SU-DHL-6 (cell line): Measurements from ENCODE around the gene TCF12.

Source experiments
- H2AFZ ChIP-seq: fragments of 200-600 bp; sonication (generic); 2 replicates; pipeline ENCODE4 v1.6.1; 2014; ENCODE audit warnings: low read depth, mild to moderate bottlenecking, moderate library complexity, mixed read lengths, antibody characterized with exemption, low read length; ENCODE audit not compliant: severe bottlenecking
- H3F3A ChIP-seq: fragments of 200-600 bp; shearing (Covaris generic); 2 replicates; pipeline ENCODE4 v1.6.0; 2016; ENCODE audit warnings: antibody characterized with exemption, mild to moderate bottlenecking; ENCODE audit not compliant: insufficient read depth
- H3K27ac ChIP-seq: fragments of 200-600 bp; sonication (generic); 2 replicates; pipeline ENCODE4 v1.5.1; 2016; ENCODE audit warnings: low read depth, mild to moderate bottlenecking, low read length, moderate library complexity, mixed read lengths
- H3K27me3 ChIP-seq: fragments of 200-600 bp; sonication (generic), shearing (Covaris generic); 2 replicates; pipeline ENCODE4 v1.6.0; 2014; ENCODE audit warnings: mild to moderate bottlenecking, low read length
- H3K36me3 ChIP-seq: fragments of 200-600 bp; sonication (generic); 2 replicates; pipeline ENCODE4 v1.6.1; 2014; ENCODE audit warnings: mild to moderate bottlenecking, low read length, mixed read lengths
- H3K4me2 ChIP-seq: fragments of 300-600, 200-600 bp; shearing (Covaris generic), sonication (generic); 2 replicates; pipeline ENCODE4 v1.6.0; 2014; ENCODE audit warnings: low read length, low read depth, mild to moderate bottlenecking; ENCODE audit not compliant: poor library complexity, severe bottlenecking
- H3K4me3 ChIP-seq: fragments of 200-600 bp; sonication (generic); 2 replicates; pipeline ENCODE4 v1.5.1; 2014; ENCODE audit warnings: antibody characterized with exemption, low read length, mild to moderate bottlenecking, mixed read lengths; ENCODE audit not compliant: insufficient read depth, poor library complexity, severe bottlenecking
- H3K79me2 ChIP-seq: fragments of 200-600 bp; sonication (generic); 2 replicates; pipeline ENCODE4 v1.6.1; 2014; ENCODE audit warnings: mild to moderate bottlenecking, low read length, moderate library complexity; ENCODE audit not compliant: insufficient read depth
- H3K9ac ChIP-seq: fragments of 200-600 bp; sonication (generic); 2 replicates; pipeline ENCODE4 v1.7.0; 2014; ENCODE audit warnings: mild to moderate bottlenecking, low read length
- H3K9me2 ChIP-seq: fragments of 200-600 bp; sonication (generic); replicated peaks from 2 replicates; pipeline ENCODE4 v1.6.1; 2014; ENCODE audit warnings: low read length; ENCODE audit not compliant: insufficient read depth
- H3K9me3 ChIP-seq: fragments of 200-600 bp; sonication (generic); 2 replicates; pipeline ENCODE4 v1.6.1; 2014; ENCODE audit warnings: low read length, mixed read lengths; ENCODE audit not compliant: insufficient read depth
- H4K20me1 ChIP-seq: fragments of 200-600 bp; sonication (generic); 2 replicates; pipeline ENCODE4 v1.6.1; 2014; ENCODE audit warnings: low read depth, mild to moderate bottlenecking, antibody characterized with exemption, low read length, moderate library complexity, mixed read lengths
- EZH2phosphoT487 ChIP-seq: fragments of 200-600 bp; sonication (generic), shearing (Covaris generic); conservative IDR thresholded peaks from 2 replicates; pipeline ENCODE4 v1.6.1; 2018; ENCODE audit warnings: mild to moderate bottlenecking, antibody characterized with exemption, low read length, moderate library complexity, mixed read lengths
- TF ChIP-seq, protein P1 (sequence below): fragments of 200-600 bp; sonication (generic); IDR thresholded peaks from one replicate; pipeline ENCODE4 v1.5.1; 2017; ENCODE audit warnings: antibody characterized with exemption, mild to moderate bottlenecking, low read length, moderate library complexity; ENCODE audit not compliant: insufficient read depth, poor library complexity, severe bottlenecking

Gene TCF12

GRCh38 chr15:56917652-56918045 lies 795 bp upstream of the TCF12 start:
- H3K9me3 ChIP-seq: no peaks in the 10 kb centered on the region
- H3K27ac ChIP-seq: no peak overlapping the region
- H2AFZ ChIP-seq: peak overlapping the region; percentile 88
- peaks cover 17% of the 10 kb centered on the region for H3K36me3 ChIP-seq
- peak overlapping the region; percentile 63 for H3K4me2 ChIP-seq
- H3K79me2 ChIP-seq: peaks cover 19% of the 10 kb centered on the region; the same call in 1 of the 2 replicates
- H3K9me2 ChIP-seq: no peaks in the 10 kb centered on the region
- peak overlapping the region; percentile 94 for H3K9ac ChIP-seq
- no peaks in the 10 kb centered on the region for H3K27me3 ChIP-seq
- no peaks in the 10 kb centered on the region for H4K20me1 ChIP-seq
- TF ChIP-seq EZH2phosphoT487: no peak
- TF ChIP-seq, protein P1, sequence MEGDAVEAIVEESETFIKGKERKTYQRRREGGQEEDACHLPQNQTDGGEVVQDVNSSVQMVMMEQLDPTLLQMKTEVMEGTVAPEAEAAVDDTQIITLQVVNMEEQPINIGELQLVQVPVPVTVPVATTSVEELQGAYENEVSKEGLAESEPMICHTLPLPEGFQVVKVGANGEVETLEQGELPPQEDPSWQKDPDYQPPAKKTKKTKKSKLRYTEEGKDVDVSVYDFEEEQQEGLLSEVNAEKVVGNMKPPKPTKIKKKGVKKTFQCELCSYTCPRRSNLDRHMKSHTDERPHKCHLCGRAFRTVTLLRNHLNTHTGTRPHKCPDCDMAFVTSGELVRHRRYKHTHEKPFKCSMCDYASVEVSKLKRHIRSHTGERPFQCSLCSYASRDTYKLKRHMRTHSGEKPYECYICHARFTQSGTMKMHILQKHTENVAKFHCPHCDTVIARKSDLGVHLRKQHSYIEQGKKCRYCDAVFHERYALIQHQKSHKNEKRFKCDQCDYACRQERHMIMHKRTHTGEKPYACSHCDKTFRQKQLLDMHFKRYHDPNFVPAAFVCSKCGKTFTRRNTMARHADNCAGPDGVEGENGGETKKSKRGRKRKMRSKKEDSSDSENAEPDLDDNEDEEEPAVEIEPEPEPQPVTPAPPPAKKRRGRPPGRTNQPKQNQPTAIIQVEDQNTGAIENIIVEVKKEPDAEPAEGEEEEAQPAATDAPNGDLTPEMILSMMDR: no peak
- 0 out of 2 replicates have a peak, but pooled peaks cover 5% of the 10 kb centered on the region for H3F3A ChIP-seq
- H3K4me3 ChIP-seq: peak overlapping the region; percentile 78

- H3K79me2 ChIP-seq: peaks cover 25% of the 10 kb centered on the region
- peak overlapping the region; percentile 88 for H2AFZ ChIP-seq
- TF ChIP-seq, protein P1: no peak
- no peak for TF ChIP-seq EZH2phosphoT487
- peak overlapping the region; percentile 63 for H3K4me2 ChIP-seq
- no peaks in the 10 kb centered on the region for H3K9me2 ChIP-seq
- H3K9ac ChIP-seq: peak overlapping the region; percentile 94
- no peaks in the 10 kb centered on the region for H3K9me3 ChIP-seq
- no peaks in the 10 kb centered on the region for H3K27me3 ChIP-seq
- H3K36me3 ChIP-seq: peaks cover 29% of the 10 kb centered on the region
- H3K4me3 ChIP-seq: peak overlapping the region; percentile 78
- no peaks in the 10 kb centered on the region for H4K20me1 ChIP-seq
- H3F3A ChIP-seq: 0 out of 2 replicates have a peak, but pooled peaks cover 5% of the 10 kb centered on the region
- H3K27ac ChIP-seq: peak overlapping the region; percentile 57
Observed at GRCh38 chr15:56919031-56919608, 676 bp downstream of the TCF12 start.

- H3K27me3 ChIP-seq: no peaks in the 10 kb centered on the region
- peak overlapping the region; percentile 94 for H3K9ac ChIP-seq
- peaks cover 30% of the 10 kb centered on the region for H3K79me2 ChIP-seq
- peak overlapping the region; percentile 88 for H2AFZ ChIP-seq
- peaks cover 34% of the 10 kb centered on the region for H3K36me3 ChIP-seq
- 0 out of 2 replicates have a peak, but pooled peaks cover 5% of the 10 kb centered on the region for H3F3A ChIP-seq
- peak overlapping the region; percentile 57 for H3K27ac ChIP-seq
- peak overlapping the region; percentile 78 for H3K4me3 ChIP-seq
- H3K9me2 ChIP-seq: no peaks in the 10 kb centered on the region
- H4K20me1 ChIP-seq: no peaks in the 10 kb centered on the region
- H3K9me3 ChIP-seq: no peaks in the 10 kb centered on the region
- H3K4me2 ChIP-seq: peak overlapping the region; percentile 63
- no peak for TF ChIP-seq EZH2phosphoT487
- TF ChIP-seq, protein P1: no peak
Observed at GRCh38 chr15:56919609-56920366, 1.3 kb downstream of the TCF12 start.
